Caco-2 (cell line): Measurements from ENCODE around the gene NR5A2. TPM values are rescaled to one million over a fixed set of nuclear protein-coding genes. Genes with fewer than 3 reads are reported as not detected.
A peak's percentile ranks its signal among the peaks of the same experiment; 100 is the strongest.

Source experiments
- BruUV-seq: library from RNA; stranded (reverse); fragments of 400-500 nt; replicated peaks from 2 replicates; lab custom pipeline; 2021; lab: Mats Ljungman, UMichigan
- CTCF ChIA-PET: fragments of 300-600 bp; sonication (Branson Sonifier 250); formaldehyde crosslinking; loops from one replicate; lab custom pipeline; 2022; ENCODE audit warnings: antibody characterized with exemption; lab: Charles Lee
- POLR2A ChIA-PET: fragments of 300-600 bp; sonication (Branson Sonifier 250); formaldehyde crosslinking; loops from one replicate; lab custom pipeline; 2022; ENCODE audit warnings: antibody characterized with exemption; lab: Charles Lee
- DNase-seq, 2 experiments: peaks; one replicate each; pipeline versions ENCODE4 v3.0.0 to v3.0.0-alpha.2; 2020 to 2022
- H3K27me3 ChIP-seq: replicated peaks from 2 replicates; pipeline ENCODE4 v1.6.0; 2011; ENCODE audit warnings: low read length; ENCODE audit not compliant: control insufficient read depth, insufficient read depth
- H3K36me3 ChIP-seq: 2 replicates; pipeline ENCODE4 v1.5.1; 2011; ENCODE audit warnings: low read length; ENCODE audit not compliant: control insufficient read depth, insufficient read depth
- H3K4me1 ChIP-seq: fragments of 250-450 bp; sonication (Bioruptor Pico); 2 replicates; pipeline ENCODE4 v1.5.1; 2020; ENCODE audit warnings: mild to moderate bottlenecking
- H3K4me3 ChIP-seq: 2 replicates; pipeline ENCODE4 v1.5.1; 2011; ENCODE audit warnings: low read depth, mild to moderate bottlenecking, control low read depth, low read length
- H3K9me3 ChIP-seq: fragments of 250-450 bp; sonication (Bioruptor Pico); 2 replicates; pipeline ENCODE4 v1.5.1; 2020; ENCODE audit warnings: mild to moderate bottlenecking, moderate library complexity
- H3K27ac Mint-ChIP-seq: one replicate; pipeline ENCODE4 v1.8.0; 2022; ENCODE audit warnings: mixed read lengths; ENCODE audit not compliant: unreplicated experiment
- H3K27me3 Mint-ChIP-seq: one replicate; pipeline ENCODE4 v1.8.0; 2022; ENCODE audit warnings: mixed read lengths; ENCODE audit not compliant: insufficient read depth, unreplicated experiment
- H3K36me3 Mint-ChIP-seq: one replicate; pipeline ENCODE4 v1.8.0; 2022; ENCODE audit warnings: mild to moderate bottlenecking, mixed read lengths; ENCODE audit not compliant: insufficient read depth, unreplicated experiment
- H3K4me1 Mint-ChIP-seq: one replicate; pipeline ENCODE4 v1.8.0; 2022; ENCODE audit warnings: low read depth, mixed read lengths; ENCODE audit not compliant: unreplicated experiment
- H3K4me3 Mint-ChIP-seq: one replicate; pipeline ENCODE4 v1.8.0; 2022; ENCODE audit warnings: mild to moderate bottlenecking, moderate library complexity, mixed read lengths; ENCODE audit not compliant: unreplicated experiment
- H3K9me3 Mint-ChIP-seq: one replicate; pipeline ENCODE4 v1.8.0; 2022; ENCODE audit warnings: mixed read lengths; ENCODE audit not compliant: unreplicated experiment
- CTCF ChIP-seq, 2 experiments: fragments of 200-600 bp in 1 of 2; IDR thresholded peaks; 1 replicate in 1 of 2; 2 replicates in 1 of 2; pipeline versions ENCODE4 v1.5.1 to v1.8.0; 2011 to 2022; ENCODE audit warnings: antibody characterized with exemption in 1 of 2, control low read depth in 1 of 2, inconsistent platforms in 1 of 2, low read depth in 1 of 2, low read length in 1 of 2, mild to moderate bottlenecking in 1 of 2, moderate library complexity in 1 of 2; ENCODE audit not compliant: insufficient read depth in 1 of 2, severe bottlenecking in 1 of 2, unreplicated experiment in 1 of 2
- intact Hi-C: fragments of 100-400 bp; cut with micrococcal nuclease; formaldehyde crosslinking; loops from one replicate; pipeline ENCODE4 v1.10.0; 2022; ENCODE audit not compliant: unreplicated experiment
- total RNA-seq: library from RNA; stranded (reverse); gene quantifications from 2 replicates; pipeline ENCODE4 v1.2.3, GENCODE V29; 2022

NR5A2 gene
- total RNA-seq, 1 experiment from 2014 or later, result 6.5 TPM

- no peaks in the 10 kb centered on the region for H3K36me3 Mint-ChIP-seq
- H3K36me3 ChIP-seq, result no peaks in the 10 kb centered on the region
- H3K4me3 Mint-ChIP-seq, result no peak overlapping the region
- no peak for DNase-seq
- intact Hi-C loops, result no loop called here
- peaks cover 20% of the 10 kb centered on the region for H3K4me1 ChIP-seq
- no peak overlapping the region for H3K27ac Mint-ChIP-seq
- H3K4me3 ChIP-seq, result no peak overlapping the region
- no peaks in the 10 kb centered on the region for H3K9me3 ChIP-seq
- H3K4me1 Mint-ChIP-seq, result peaks cover 8% of the 10 kb centered on the region
- no peaks in the 10 kb centered on the region for H3K27me3 Mint-ChIP-seq
- BruUV-seq, result no TSS peak
- no peaks in the 10 kb centered on the region for H3K27me3 ChIP-seq
- TF ChIP-seq CTCF (IDR thresholded peaks at IDR 0.05; ENCODE audit: insufficient read depth in 1 of 2, low read depth in 1 of 2, low read length in 1 of 2, severe bottlenecking in 1 of 2, unreplicated experiment in 1 of 2), result no peak
- CTCF ChIA-PET, result no interaction called here
- POLR2A ChIA-PET, result no interaction called here
- H3K9me3 Mint-ChIP-seq, result no peaks in the 10 kb centered on the region
These were observed 126.7 kb downstream of the NR5A2 start for GRCh38 chr1:200154069-200154767.

GRCh38 chr1:200157715-200158114 lies 130.2 kb downstream of the NR5A2 start:
- no peaks in the 10 kb centered on the region for H3K9me3 Mint-ChIP-seq
- DNase-seq, result no peak
- POLR2A ChIA-PET, result no interaction called here
- H3K4me1 ChIP-seq, result peaks cover 11% of the 10 kb centered on the region
- TF ChIP-seq CTCF (IDR thresholded peaks at IDR 0.05; ENCODE audit: insufficient read depth in 1 of 2, low read depth in 1 of 2, low read length in 1 of 2, severe bottlenecking in 1 of 2, unreplicated experiment in 1 of 2), result no peak
- intact Hi-C loops, result no loop called here
- BruUV-seq, result no TSS peak
- no peaks in the 10 kb centered on the region for H3K9me3 ChIP-seq
- no peak overlapping the region for H3K4me3 ChIP-seq
- no peak overlapping the region for H3K27ac Mint-ChIP-seq
- H3K27me3 Mint-ChIP-seq, result no peaks in the 10 kb centered on the region
- CTCF ChIA-PET, result no interaction called here
- no peaks in the 10 kb centered on the region for H3K36me3 Mint-ChIP-seq
- H3K36me3 ChIP-seq, result no peaks in the 10 kb centered on the region
- no peak overlapping the region for H3K4me3 Mint-ChIP-seq
- H3K4me1 Mint-ChIP-seq, result peaks cover 15% of the 10 kb centered on the region
- H3K27me3 ChIP-seq, result no peaks in the 10 kb centered on the region

- H3K36me3 ChIP-seq, result no peaks in the 10 kb centered on the region; the same call in 1 of the 2 replicates
- H3K4me1 Mint-ChIP-seq, result peaks cover 16% of the 10 kb centered on the region
- BruUV-seq, result no TSS peak
- no peak overlapping the region for H3K4me3 ChIP-seq
- H3K4me1 ChIP-seq, result peaks cover 12% of the 10 kb centered on the region
- intact Hi-C loops, result no loop called here
- TF ChIP-seq CTCF (IDR thresholded peaks at IDR 0.05; ENCODE audit: insufficient read depth in 1 of 2, low read depth in 1 of 2, low read length in 1 of 2, severe bottlenecking in 1 of 2, unreplicated experiment in 1 of 2), result no peak
- H3K9me3 Mint-ChIP-seq, result no peaks in the 10 kb centered on the region
- no peak overlapping the region for H3K27ac Mint-ChIP-seq
- POLR2A ChIA-PET, result no interaction called here
- CTCF ChIA-PET, result no interaction called here
- H3K27me3 ChIP-seq, result no peaks in the 10 kb centered on the region
- H3K27me3 Mint-ChIP-seq, result no peaks in the 10 kb centered on the region
- DNase-seq, result peak in 1 of 2 experiments; percentile 10
- no peaks in the 10 kb centered on the region for H3K36me3 Mint-ChIP-seq
- H3K4me3 Mint-ChIP-seq, result no peak overlapping the region
- H3K9me3 ChIP-seq, result no peaks in the 10 kb centered on the region
These were observed 134.3 kb downstream of the NR5A2 start for GRCh38 chr1:200161801-200162200.
